ENCODE results near the gene SLC66A2. TPM values are rescaled to one million over a fixed set of nuclear protein-coding genes. Genes with fewer than 3 reads are reported as not detected.
"Not testable (repeated sequence)": the region's sequence is repeated elsewhere in the genome, so short reads cannot be mapped to it uniquely, and the experiment has no call there.

The SLC66A2 gene
- total RNA-seq, 1 donor from 2014 or later: 29.3 TPM

- intact Hi-C loops (cut with DNase I): no loop called here
- no peak for ATAC-seq
- DNase-seq (ENCODE audit: missing footprints): no peak
Measured at GRCh38 chr18:79973517-79973916, 22.1 kb upstream of the SLC66A2 start.

GRCh38 chr18:79972720-79973119 is 21.3 kb upstream of the SLC66A2 start:
- no peak for DNase-seq (ENCODE audit: missing footprints)
- ATAC-seq: no peak
- intact Hi-C loops (cut with DNase I): no loop called here

GRCh38 chr18:79971986-79972385 is 20.5 kb upstream of the SLC66A2 start:
- ATAC-seq (no peak), DNase-seq (ENCODE audit: missing footprints) (no peak)
- intact Hi-C loops (cut with DNase I): no loop called here

- intact Hi-C loops (cut with DNase I): no loop called here
- ATAC-seq (no peak), DNase-seq (ENCODE audit: missing footprints) (no peak)
Measured at GRCh38 chr18:79971211-79971952, 19.9 kb upstream of the SLC66A2 start.

GRCh38 chr18:79970419-79971133 is 19.1 kb upstream of the SLC66A2 start:
- ATAC-seq: no peak
- no peak for DNase-seq (ENCODE audit: missing footprints)
- intact Hi-C loops (cut with DNase I): no loop called here

- ATAC-seq: peak; percentile 56
- no peak for DNase-seq (ENCODE audit: missing footprints)
- intact Hi-C loops (cut with DNase I): no loop called here
Measured at GRCh38 chr18:79965119-79965902, 13.9 kb upstream of the SLC66A2 start.

DNA sequence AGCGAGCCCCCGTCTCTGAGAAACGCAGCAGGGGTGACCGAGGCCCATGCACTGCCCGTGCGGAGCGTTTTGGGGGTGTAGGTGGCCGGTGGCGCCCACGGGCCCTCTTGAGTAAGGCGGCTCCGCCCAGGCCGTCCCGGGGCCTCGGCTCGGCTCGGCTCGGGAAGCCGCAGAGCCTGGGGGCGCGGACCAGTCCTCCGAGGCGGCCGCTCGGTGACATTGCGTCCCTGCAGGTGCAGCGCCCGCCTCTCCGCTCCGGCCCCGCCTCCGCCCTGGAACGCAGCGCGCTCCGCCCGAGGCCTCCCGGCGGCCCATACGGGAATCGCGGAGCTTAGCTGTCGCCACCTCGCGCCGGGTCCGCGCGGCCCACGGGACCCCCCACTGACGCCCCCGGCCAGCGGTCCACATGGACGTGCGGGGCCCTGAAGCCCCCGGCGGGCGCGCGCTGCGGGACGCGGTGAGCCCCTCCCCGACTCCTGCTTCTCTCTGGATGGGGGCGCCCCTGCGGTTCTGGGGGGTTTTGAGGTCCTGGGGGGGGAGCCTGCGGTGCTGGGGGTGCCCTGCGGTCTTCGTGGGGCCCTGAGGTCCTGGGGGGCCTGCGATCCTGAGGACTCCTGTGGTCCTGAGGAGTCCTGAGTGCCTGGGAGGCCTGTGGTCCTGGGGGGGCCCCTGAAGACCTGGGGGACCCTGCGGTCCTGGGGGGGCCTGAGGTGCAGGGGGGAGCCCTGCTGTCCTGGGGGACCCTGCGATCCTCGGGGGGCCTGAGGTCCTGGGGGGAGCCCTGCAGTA is 13.1 kb upstream of the SLC66A2 start, which contains the start of gene HSBP1L1:
HSBP1L1 (plus strand) TSS at position 314 of the 789 bp plus-strand sequence; CDS start at position 407, 93 bp downstream.
- DNase-seq (ENCODE audit: missing footprints) (peak; percentile 87), ATAC-seq (peak; percentile 92)
- intact Hi-C loops (cut with DNase I): no loop called here

DNA sequence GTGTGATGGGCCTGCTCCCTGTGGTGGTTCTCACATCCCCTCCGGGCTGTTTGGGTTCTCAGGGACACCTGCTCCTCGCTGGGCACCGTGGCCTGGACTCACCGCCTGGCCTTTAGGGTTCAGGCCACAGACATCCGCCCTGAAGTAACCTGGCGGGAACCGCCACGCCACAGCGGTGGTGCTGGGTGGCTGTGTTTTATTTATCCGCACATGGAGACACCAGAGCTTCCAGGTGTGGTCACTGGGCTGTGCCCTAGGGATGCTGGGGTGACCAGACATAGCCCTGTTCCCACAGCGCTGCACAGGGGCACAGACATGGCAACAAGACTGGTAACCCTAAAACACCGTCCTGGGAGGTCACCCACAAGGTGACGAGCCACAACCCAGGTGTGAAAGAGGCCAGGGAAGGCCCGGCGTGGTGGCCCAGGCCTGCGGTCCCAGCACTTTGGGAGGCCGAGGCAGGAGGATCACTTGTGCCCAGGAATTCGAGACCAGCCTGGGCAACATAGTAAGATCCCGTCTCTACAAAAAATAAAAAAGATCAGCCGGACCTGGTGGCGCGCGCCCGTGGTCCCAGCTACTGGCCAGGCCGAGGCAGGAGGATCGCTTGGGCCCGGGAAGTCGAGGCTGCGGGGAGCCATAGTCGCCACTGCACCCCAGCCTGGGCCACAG is 12.3 kb upstream of the SLC66A2 start:
- intact Hi-C loops (cut with DNase I): no loop called here
- ATAC-seq (no peak), DNase-seq (ENCODE audit: missing footprints) (no peak)

DNA sequence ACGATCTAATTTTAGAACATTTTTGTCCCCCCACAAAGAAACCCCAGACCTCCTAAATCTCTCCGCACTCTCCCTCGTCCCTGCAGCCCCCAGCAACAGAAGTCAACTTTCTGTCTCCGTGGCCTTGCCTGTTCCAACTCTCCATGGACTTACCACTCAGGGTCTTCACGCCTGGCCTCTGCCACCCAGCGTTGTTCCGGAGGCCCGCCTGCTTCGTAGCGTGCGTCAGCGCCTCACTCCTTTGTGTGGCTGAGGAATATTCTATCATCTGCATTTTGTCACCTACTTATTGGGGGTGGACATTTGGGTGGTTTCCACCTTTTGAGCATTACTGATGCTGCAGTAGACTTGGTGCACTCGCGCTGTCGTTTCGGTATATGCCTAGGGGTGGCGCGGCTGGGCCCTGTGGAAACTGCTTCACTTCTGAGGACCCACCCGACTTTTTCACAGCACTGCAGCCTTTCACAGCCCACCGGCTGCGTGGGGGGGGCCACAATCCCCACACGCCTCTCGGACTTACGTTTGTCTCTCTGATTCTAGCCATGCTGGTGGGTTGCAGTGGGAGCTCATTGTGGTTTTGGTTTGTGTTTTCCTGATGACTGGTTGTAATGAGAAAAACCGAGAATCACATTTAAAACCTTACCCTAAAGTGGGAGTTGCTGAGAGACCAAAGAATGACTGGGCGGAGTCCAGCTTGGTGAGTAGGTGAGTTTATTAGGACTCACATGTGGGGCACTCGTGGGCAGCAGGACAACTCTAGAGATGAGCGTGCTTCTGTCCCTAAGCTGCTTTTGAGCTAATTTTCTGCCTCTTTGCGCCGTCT is 11.6 kb upstream of the SLC66A2 start:
- no peak for ATAC-seq
- intact Hi-C loops (cut with DNase I): no loop called here
- no peak for DNase-seq (ENCODE audit: missing footprints)

DNA sequence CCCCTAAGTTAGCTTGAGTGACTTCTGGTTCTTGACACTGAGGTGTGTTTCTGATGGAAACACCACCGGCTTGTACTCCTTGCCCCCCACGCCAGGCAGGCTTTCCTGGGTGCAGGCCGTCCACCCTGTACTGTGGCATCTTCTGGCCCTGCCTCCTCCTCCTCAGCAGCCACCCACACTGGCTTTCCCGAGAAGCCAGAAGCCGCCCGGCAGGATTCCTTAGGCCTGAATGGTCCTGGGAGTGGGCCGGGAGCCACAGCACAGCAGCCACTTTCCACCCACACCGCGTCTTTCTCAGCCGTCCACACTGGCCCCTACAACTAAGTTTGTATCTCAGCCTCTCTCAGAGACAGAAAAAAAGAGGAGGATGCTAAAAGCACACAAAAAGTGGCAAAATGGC is 10.9 kb upstream of the SLC66A2 start:
- no peak for ATAC-seq

DNA sequence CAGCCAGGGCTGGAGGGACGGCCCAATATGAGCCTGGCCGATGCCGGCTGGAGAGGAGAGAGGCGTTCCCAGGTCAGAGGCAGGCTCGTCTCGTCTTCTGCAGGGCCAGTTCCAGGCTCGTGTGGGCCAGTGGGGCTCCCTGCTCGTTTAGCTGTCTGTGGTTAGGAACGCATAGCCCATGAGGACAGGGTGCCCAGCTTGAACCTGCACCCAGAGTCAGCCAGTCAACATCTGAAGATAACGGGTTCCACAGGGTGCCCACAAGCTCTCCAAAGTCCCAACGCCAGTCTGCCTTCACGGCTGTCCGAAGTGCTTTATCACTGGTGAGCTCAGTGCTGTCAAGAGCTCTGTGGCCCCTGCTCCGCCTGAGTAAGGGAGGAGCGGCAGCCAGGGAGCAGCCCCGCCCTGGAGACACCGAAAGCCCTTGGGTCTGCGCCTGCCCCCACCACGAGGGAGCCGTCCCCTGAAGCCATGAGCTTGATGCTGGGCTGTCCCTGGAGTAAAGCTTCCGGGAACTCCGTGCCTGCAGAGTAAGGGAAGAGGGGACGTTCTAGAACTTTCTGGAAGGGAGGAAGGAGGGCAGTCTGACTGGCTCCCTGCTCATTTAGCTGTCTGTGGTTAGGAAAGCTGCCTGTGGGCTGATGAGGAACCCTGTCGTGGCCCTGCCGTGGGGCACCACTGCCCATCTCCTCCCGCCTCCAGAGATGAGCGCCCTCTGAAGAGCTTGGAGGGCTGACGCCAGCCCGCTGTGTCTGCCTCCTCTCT is 10.3 kb upstream of the SLC66A2 start:
- ATAC-seq (no peak), DNase-seq (ENCODE audit: missing footprints) (no peak)
- intact Hi-C loops (cut with DNase I): no loop called here

More for the DNA sequence above, 10.9 kb upstream of the SLC66A2 start:
- DNase-seq (ENCODE audit: missing footprints): no peak
- intact Hi-C loops (cut with DNase I): no loop called here

DNA sequence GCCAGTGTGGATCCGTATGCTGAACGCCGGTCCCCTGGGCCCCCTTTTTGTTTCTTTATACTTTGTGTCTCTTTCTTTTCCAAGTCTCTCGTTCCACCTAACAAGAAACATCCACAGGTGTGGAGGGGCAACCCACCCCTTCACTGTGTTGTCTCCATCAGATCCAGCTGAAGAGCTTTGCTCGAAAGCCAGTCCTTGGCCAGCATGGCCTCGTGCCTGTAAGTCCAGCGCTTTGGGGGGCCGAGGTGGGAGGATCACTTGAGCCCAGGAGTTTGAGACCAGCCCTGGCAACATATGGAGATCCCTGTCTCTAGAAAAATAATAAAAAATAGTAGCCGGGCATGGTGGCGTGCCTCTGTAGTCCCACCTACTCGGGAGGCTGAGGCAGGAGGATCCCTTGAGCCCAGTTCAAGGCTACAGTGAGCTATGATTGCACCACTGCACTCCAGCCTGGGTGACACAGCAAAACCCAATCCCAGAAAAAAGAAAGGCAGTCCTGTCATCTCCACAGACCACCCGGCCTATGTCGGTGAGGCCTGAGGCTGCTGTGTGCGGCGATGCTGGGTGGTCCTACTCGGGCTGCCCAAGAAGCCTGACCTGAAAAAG is 9.6 kb upstream of the SLC66A2 start:
- intact Hi-C loops (cut with DNase I): no loop called here
- DNase-seq (ENCODE audit: missing footprints): no peak
- ATAC-seq: no peak

GRCh38 chr18:79960161-79960801 is 8.8 kb upstream of the SLC66A2 start:
- DNase-seq (ENCODE audit: missing footprints); ATAC-seq; intact Hi-C loops (cut with DNase I): not testable (repeated sequence)

DNA sequence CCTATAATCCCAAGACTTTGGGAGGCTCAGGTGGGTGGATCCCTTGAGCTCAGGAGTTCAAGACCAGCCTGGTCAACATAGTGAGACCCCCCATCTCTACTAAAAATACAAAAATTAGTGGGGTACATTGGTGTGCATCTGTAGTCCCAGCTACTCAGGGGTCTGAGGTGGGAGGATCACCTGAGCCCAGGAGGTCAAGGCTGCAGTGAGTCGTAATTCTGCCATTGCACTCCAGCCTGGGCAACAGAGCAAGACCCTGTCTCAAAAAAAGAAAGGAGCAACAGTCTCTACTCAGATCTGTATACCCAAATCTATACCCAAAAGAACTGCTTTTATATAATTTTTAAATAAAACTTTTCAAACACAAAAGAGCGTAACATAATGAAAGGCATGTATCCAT is 7.5 kb upstream of the SLC66A2 start:
- no peak for DNase-seq (ENCODE audit: missing footprints)
- ATAC-seq: no peak
- intact Hi-C loops (cut with DNase I): no loop called here

- no peak for DNase-seq (ENCODE audit: missing footprints)
- intact Hi-C loops (cut with DNase I): no loop called here
- ATAC-seq: no peak
Measured at GRCh38 chr18:79956276-79956675, 4.8 kb upstream of the SLC66A2 start.

All from Right ventricle myocardium inferior (tissue), 1 donor.